IPS-18c (cell line): ENCODE results near the gene PEAR1.

Experiments used
- H3K4me3 ChIP-seq: 2 replicates; pipeline ENCODE4 v1.7.0; 2013; ENCODE audit warnings: low read depth, mild to moderate bottlenecking, low read length, moderate library complexity; ENCODE audit not compliant: insufficient read depth
- H3K9me3 ChIP-seq: one replicate; pipeline ENCODE4 v1.6.1; 2013; ENCODE audit warnings: mild to moderate bottlenecking, low read length, moderate library complexity; ENCODE audit not compliant: control insufficient read depth, insufficient read depth

The PEAR1 gene

DNA sequence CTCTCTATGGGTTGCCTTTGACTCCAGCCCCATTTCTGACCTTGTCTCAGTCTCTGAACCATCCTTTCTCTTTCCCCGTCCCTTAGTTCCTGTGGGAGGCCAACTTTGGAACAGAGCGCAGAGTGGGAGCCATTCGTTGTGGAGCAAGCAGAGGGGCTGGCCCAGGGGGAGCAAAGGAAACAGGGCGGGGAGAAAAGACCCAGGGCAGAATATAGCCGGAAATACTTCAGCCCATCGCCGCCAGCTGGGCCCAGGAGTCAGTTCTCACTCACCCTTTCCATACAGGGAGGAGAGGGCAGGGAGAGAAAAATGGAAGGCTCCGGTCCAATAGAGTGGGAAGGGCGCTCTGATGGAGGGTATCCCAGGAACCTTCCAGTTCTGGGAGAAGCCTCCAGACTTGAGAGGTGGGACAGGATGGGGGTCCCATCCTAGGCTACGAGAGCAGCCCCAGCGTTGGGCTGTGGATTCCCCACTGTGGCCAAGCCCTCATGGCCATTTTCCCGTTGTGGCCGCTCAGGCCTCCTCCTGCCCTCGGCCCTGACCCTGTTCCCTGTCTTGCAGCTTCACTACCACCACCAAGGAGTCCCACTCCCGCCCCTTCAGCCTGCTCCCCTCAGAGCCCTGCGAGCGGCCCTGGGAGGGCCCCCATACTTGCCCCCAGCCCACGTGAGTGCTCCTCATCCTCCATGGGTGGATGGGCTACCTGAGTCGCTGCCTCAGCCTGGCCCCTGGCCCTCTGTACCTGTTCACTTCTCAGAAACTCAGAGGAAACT lies 10.9 kb downstream of the PEAR1 start:
- Histone ChIP-seq H3K4me3 (no peak overlapping the region), H3K9me3 (no peaks in the 10 kb centered on the region)

DNA sequence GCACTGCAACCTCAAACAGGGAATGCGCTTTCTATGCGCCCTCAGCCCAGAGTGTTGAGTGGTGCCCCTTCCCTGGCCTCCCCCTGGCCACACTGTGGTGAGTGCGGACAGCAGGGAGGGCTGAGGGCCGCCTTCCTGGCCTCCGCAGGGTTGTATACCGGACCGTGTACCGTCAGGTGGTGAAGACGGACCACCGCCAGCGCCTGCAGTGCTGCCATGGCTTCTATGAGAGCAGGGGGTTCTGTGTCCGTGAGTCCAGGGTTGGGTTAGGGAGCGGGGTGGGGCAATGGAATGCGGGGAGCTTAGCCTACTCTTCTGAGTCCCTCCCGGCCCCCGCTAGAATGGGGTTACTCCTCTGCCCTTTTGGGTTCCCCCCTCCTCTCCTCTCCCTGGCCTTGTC lies 11.7 kb downstream of the PEAR1 start:
- Histone ChIP-seq H3K4me3 (no peak overlapping the region), H3K9me3 (no peaks in the 10 kb centered on the region)

DNA sequence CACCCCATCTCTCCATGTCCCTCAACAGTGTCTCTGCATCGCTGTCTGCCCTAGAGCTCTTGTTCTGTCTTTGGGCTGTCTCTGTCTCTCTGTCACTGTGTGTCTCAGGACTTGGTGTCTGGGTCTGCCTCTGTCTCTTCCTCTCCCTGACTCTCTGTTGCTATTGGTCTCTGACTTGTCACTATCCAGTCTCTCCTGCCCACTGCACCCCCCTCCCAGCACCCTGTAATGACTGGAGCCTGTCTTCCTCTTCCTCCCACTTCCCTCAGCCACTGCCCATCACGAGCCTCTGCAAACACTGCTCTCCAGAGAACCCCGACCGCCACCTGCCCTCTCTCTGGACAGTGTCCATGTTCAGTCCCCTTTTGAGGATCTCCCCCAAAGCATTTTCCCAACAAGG lies 12.1 kb downstream of the PEAR1 start:
- no peaks in the 10 kb centered on the region for H3K9me3 ChIP-seq
- H3K4me3 ChIP-seq, result no peak overlapping the region

DNA sequence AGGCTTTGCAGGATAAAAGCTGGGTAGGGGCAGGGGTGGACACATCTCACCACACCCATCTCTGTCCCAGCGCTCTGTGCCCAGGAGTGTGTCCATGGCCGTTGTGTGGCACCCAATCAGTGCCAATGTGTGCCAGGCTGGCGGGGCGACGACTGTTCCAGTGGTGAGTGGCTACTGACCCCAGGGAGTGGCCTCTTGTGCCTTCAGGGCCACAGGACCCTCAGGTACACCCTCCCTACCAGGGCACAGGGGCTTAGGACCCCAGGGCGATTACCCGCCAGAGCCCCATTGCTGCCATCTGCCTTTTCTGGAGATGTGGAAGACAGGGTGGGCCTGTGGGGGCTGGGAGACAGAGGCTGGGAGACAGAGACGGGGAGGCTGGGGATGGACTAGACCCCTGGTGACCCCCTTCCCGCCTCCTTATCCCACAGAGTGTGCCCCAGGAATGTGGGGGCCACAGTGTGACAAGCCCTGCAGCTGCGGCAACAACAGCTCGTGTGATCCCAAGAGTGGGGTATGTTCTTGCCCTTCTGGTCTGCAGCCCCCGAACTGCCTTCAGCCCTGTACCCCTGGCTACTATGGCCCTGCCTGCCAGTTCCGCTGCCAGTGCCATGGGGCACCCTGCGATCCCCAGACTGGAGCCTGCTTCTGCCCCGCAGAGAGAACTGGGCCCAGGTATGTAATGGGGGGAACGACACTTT lies 12.8 kb downstream of the PEAR1 start:
- H3K4me3 ChIP-seq, result no peak overlapping the region
- no peaks in the 10 kb centered on the region for H3K9me3 ChIP-seq

- no peaks in the 10 kb centered on the region for H3K9me3 ChIP-seq
These were observed 15.0 kb downstream of the PEAR1 start for GRCh38 chr1:156908541-156908940.

GRCh38 chr1:156908955-156909354 lies 15.4 kb downstream of the PEAR1 start:
- no peaks in the 10 kb centered on the region for H3K9me3 ChIP-seq
- no peak overlapping the region for H3K4me3 ChIP-seq

More at GRCh38 chr1:156908541-156908940, 15.0 kb downstream of the PEAR1 start:
- no peak overlapping the region for H3K4me3 ChIP-seq

DNA sequence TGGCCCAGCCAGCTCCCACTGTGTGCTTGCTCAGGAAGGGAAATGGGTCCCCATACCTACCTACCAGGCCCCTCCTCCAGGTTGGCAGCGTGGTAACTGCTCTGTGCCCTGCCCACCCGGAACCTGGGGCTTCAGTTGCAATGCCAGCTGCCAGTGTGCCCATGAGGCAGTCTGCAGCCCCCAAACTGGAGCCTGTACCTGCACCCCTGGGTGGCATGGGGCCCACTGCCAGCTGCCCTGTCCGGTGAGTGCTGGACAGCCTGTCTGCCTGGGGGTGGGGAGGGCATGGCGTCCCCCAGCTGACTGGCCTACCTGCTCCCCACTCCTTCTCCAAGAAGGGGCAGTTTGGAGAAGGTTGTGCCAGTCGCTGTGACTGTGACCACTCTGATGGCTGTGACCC lies 16.2 kb downstream of the PEAR1 start:
- H3K4me3 ChIP-seq, result no peak overlapping the region

GRCh38 chr1:156910309-156910782 lies 16.8 kb downstream of the PEAR1 start:
- peak overlapping the region; percentile 2; the same call in 1 of the 2 replicates for H3K4me3 ChIP-seq

More for the DNA sequence above, 16.2 kb downstream of the PEAR1 start:
- no peaks in the 10 kb centered on the region for H3K9me3 ChIP-seq

DNA sequence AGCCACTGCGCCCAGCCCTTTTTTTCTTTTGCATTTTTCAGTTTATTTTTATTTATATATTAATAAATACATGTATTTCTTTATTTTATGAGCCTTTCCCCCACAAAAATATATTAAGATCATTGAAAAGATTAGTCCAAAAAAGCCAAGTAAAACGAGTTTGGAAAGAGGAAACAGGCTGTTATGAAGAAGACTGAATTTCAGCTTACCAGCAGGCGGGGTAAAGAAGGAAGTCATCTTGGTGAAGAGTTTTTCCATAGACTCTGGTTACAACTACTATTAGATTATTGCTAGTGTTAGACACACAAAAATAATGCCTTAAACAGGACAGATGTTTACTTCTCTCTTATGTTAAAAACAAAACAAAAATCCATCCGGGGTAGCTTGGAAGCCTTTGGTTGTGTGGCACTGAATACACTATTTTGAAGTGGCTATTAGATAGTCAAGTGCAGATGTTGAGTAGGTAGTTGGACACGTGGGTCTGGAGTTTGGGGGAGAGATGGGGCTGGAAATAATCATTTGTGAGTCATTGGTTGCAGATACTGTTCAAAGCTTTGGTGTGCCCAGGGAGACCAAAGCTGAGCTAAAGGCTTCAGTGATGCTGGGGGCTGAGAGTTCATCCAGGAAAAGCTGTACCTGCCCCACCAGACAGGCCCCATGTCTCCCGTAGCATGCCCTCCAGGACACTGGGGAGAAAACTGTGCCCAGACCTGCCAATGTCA lies 18.2 kb downstream of the PEAR1 start:
- Histone ChIP-seq H3K9me3 (no peaks in the 10 kb centered on the region), H3K4me3 (no peak overlapping the region)

More at GRCh38 chr1:156910309-156910782, 16.8 kb downstream of the PEAR1 start:
- no peaks in the 10 kb centered on the region for H3K9me3 ChIP-seq

- no peak overlapping the region for H3K4me3 ChIP-seq
- H3K9me3 ChIP-seq, result no peaks in the 10 kb centered on the region
These were observed 18.8 kb downstream of the PEAR1 start for GRCh38 chr1:156912310-156912709.

DNA sequence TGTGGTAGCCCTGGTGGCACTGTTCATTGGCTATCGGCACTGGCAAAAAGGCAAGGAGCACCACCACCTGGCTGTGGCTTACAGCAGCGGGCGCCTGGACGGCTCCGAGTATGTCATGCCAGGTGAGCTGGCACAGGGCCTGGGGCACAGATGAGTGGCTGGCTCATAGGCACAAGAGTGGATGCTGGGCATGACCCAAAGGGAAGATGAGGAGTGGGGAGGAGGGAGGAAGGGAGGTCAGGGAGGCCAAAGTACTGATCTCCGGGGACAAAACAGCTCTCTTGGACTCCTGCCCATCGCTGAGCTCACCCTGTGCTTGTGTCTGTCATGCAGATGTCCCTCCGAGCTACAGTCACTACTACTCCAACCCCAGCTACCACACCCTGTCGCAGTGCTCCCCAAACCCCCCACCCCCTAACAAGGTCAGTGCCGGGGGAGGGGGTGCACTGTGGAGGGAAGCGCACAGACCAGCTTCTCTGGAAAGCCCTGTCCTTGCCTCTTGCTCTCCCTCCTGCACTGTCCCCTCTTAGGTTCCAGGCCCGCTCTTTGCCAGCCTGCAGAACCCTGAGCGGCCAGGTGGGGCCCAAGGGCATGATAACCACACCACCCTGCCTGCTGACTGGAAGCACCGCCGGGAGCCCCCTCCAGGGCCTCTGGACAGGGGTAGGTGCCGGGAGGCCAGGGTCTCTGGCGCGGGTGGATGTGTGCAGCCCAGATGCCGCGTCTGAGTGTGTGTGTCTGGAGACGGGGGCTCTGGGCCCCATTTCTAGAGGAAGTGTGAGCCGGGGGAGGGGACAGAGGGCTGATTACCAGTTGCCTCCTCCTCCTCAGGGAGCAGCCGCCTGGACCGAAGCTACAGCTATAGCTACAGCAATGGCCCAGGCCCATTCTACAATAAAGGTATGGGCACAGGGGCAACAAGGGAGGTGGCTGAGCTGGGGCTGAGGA lies 19.6 kb downstream of the PEAR1 start:
- Histone ChIP-seq H3K4me3 (no peak overlapping the region), H3K9me3 (no peaks in the 10 kb centered on the region)

GRCh38 chr1:156913809-156914387 lies 20.4 kb downstream of the PEAR1 start:
- no peak overlapping the region for H3K4me3 ChIP-seq
- no peaks in the 10 kb centered on the region for H3K9me3 ChIP-seq

DNA sequence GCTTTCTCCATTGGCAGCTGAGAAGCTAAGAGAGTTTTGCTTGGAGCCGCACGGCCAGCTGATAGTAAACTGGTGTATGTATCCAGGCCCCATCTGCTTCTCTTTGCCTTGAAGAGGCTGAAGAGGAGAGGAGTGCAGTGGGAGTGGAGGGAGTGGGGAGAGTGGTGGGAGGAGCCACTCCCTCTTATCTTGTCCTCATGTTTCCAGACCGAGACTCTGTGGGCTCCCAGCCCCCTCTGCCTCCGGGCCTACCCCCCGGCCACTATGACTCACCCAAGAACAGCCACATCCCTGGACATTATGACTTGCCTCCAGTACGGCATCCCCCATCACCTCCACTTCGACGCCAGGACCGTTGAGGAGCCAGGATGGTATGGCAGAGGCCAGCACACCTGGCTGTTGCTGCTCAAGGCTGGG lies 20.9 kb downstream of the PEAR1 start:
- Histone ChIP-seq H3K9me3 (no peaks in the 10 kb centered on the region), H3K4me3 (no peak overlapping the region)

DNA sequence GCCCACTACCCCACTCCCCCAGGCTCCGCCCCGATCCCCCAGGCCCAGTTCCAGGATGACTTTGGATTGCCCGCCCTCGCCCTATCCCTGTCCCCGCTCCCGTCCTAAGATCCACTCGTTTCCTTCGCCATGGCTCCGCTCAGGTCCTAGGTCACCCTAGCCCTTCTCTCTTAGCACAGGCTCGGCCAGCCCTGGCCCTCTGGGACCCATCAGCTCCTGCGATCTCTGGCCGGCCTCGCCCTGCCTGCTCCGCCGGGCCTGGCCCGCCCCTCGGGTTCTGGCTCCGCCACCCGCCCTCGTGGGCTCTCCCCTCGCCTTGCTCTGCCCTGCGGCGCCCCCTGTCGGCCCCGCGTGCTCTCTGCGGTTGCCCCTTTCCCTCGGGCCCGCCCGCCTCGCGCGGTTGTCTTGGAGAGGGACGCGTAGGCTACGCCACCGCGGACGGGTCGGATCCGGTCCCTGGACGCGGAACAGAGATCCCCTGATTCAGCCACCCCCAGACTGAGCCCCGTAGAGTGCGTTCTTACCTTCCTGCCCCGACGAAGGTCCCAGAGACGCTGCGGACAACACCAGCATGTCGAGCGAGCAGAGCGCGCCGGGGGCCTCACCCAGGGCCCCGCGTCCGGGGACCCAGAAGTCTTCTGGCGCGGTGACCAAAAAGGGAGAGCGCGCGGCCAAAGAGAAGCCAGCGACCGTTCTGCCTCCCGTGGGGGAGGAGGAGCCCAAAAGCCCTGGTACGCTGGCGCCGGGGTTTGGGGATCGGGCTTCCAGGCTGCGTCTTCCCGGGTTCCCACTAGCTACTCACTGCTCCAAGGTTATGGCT lies 26.9 kb downstream of the PEAR1 start, which contains the start of gene LRRC71:
TSS of gene LRRC71 (plus strand) at position 400 of the 820 bp plus-strand sequence. CDS start at position 572, 172 bp downstream.
- Histone ChIP-seq H3K4me3 (peak within 1 kb of the TSS; percentile 53), H3K9me3 (peaks cover 2% of the 10 kb centered on the region)

DNA sequence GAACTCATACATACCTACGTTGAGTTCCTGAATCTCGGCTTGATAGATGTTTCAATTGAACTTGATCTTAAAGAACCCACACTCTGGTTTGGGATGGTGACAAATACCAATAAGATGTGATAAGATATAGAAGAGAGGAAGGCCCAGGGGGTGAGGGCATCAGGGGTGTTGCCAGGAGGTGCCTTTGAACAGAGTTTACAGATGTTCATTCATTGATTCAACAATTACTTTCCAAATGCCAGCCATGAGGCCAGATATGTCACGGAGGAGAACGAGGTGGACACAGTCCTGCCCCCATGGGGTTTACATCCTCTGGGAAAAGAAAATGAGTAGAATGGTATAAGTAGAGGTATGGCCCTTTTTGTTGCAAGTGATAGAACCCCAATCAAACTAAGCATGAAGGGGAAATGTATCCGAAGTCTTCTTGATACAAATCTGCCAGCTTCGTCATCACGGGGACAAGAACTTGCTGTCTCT lies 27.6 kb downstream of the PEAR1 start:
- Histone ChIP-seq H3K9me3 (peaks cover 2% of the 10 kb centered on the region), H3K4me3 (no peak overlapping the region)
